WI38 (cell line): ENCODE data around the gene ADAMTS18.
A peak's percentile ranks its signal among the peaks of the same experiment; 100 is the strongest.

Experiments
- H3K4me3 ChIP-seq: 2 replicates; pipeline ENCODE4 v1.5.1; 2011; ENCODE audit warnings: low read depth, mild to moderate bottlenecking, control low read depth, low read length
- CTCF ChIP-seq: IDR thresholded peaks from 2 replicates; pipeline ENCODE4 v1.5.1; 2012; ENCODE audit warnings: low read depth, mild to moderate bottlenecking, control low read depth, low read length

ADAMTS18 gene

GRCh38 chr16:77444147-77444460 lies 9.3 kb upstream of the ADAMTS18 start:
- H3K4me3 ChIP-seq = no peak overlapping the region
- no peak for TF ChIP-seq CTCF

- no peak for TF ChIP-seq CTCF
- H3K4me3 ChIP-seq = no peak overlapping the region
Observed at GRCh38 chr16:77443357-77444146, 8.7 kb upstream of the ADAMTS18 start.

- no peak for TF ChIP-seq CTCF
- H3K4me3 ChIP-seq = no peak overlapping the region
Observed at GRCh38 chr16:77442078-77442477, 7.2 kb upstream of the ADAMTS18 start.

- no peak for TF ChIP-seq CTCF
- no peak overlapping the region for H3K4me3 ChIP-seq
Observed at GRCh38 chr16:77439106-77439505, 4.3 kb upstream of the ADAMTS18 start.

- no peak overlapping the region for H3K4me3 ChIP-seq
- peak; percentile 10; the same call in 1 of the 2 replicates for TF ChIP-seq CTCF
Observed at GRCh38 chr16:77437859-77438258, 3.0 kb upstream of the ADAMTS18 start.

GRCh38 chr16:77435272-77435820 lies 512 bp upstream of the ADAMTS18 start:
- H3K4me3 ChIP-seq = no peak overlapping the region
- TF ChIP-seq CTCF = no peak

- H3K4me3 ChIP-seq = no peak overlapping the region
- TF ChIP-seq CTCF = no peak
Observed at GRCh38 chr16:77434022-77434529, 758 bp downstream of the ADAMTS18 start.
